OCI-LY7 (cell line): Measurements from ENCODE around the gene LHX6. TPM values are rescaled to one million over a fixed set of nuclear protein-coding genes. Genes with fewer than 3 reads are reported as not detected.

Source experiments
- BruUV-seq: library from RNA; stranded (reverse); fragments of 400-500 nt; replicated peaks from 2 replicates; lab custom pipeline; 2021; lab: Mats Ljungman, UMichigan
- CTCF ChIA-PET: fragments of 300-600 bp; sonication (Branson Sonifier 250); formaldehyde crosslinking; loops from one replicate; lab custom pipeline; 2022; ENCODE audit warnings: antibody characterized with exemption; ENCODE audit not compliant: unreplicated experiment; lab: Charles Lee
- POLR2A ChIA-PET: fragments of 300-600 bp; sonication (Branson Sonifier 250); formaldehyde crosslinking; loops from one replicate; lab custom pipeline; 2022; ENCODE audit warnings: antibody characterized with exemption; lab: Charles Lee
- DNase-seq: peaks from one replicate; pipeline ENCODE4 v3.0.0-alpha.2; 2015; ENCODE audit warnings: low spot score
- H2AFZ ChIP-seq: fragments of 200-600 bp; sonication (generic), shearing (Covaris generic); 2 replicates; pipeline ENCODE4 v1.6.1; 2014; ENCODE audit warnings: mild to moderate bottlenecking, antibody characterized with exemption, low read length, moderate library complexity
- H3K27ac ChIP-seq: fragments of 200-600 bp; sonication (generic); 2 replicates; pipeline ENCODE4 v1.5.1; 2014; ENCODE audit warnings: mixed run types, low read depth, mild to moderate bottlenecking, moderate library complexity, low read length, inconsistent platforms; ENCODE audit not compliant: poor library complexity, severe bottlenecking
- H3K36me3 ChIP-seq: fragments of 200-600 bp; sonication (generic); 2 replicates; pipeline ENCODE4 v1.6.1; 2014; ENCODE audit warnings: mild to moderate bottlenecking, antibody characterized with exemption, low read length, moderate library complexity, mixed read lengths; ENCODE audit not compliant: insufficient read depth
- H3K4me1 ChIP-seq: fragments of 200-600 bp; sonication (generic); 2 replicates; pipeline ENCODE4 v1.5.1; 2014; ENCODE audit warnings: mild to moderate bottlenecking, low read length; ENCODE audit not compliant: insufficient read depth, poor library complexity, severe bottlenecking
- H3K4me2 ChIP-seq: fragments of 200-600 bp; sonication (generic); 2 replicates; pipeline ENCODE4 v1.6.1; 2014; ENCODE audit warnings: mild to moderate bottlenecking, low read length
- H3K4me3 ChIP-seq: fragments of 200-600 bp; sonication (generic); 2 replicates; pipeline ENCODE4 v1.5.1; 2014; ENCODE audit warnings: mild to moderate bottlenecking, low read depth, low read length; ENCODE audit not compliant: poor library complexity, severe bottlenecking
- H3K79me2 ChIP-seq: fragments of 200-600 bp; sonication (generic); 2 replicates; pipeline ENCODE4 v1.6.1; 2016; ENCODE audit warnings: low read depth, mild to moderate bottlenecking, low read length, moderate library complexity, mixed read lengths; ENCODE audit not compliant: insufficient read depth
- H3K9me2 ChIP-seq: fragments of 200-600 bp; sonication (generic); 2 replicates; pipeline ENCODE4 v1.6.1; 2016; ENCODE audit warnings: mild to moderate bottlenecking, low read length, mixed read lengths; ENCODE audit not compliant: insufficient read depth
- H3K9me3 ChIP-seq: fragments of 200-600 bp; sonication (generic); 2 replicates; pipeline ENCODE4 v1.6.1; 2014; ENCODE audit warnings: mild to moderate bottlenecking, mixed run types, low read length, mixed read lengths
- H4K20me1 ChIP-seq: fragments of 200-600 bp; sonication (generic); 2 replicates; pipeline ENCODE4 v1.6.1; 2014; ENCODE audit warnings: mild to moderate bottlenecking, antibody characterized with exemption, low read length, moderate library complexity, mixed read lengths; ENCODE audit not compliant: insufficient read depth
- EZH2phosphoT487 ChIP-seq: fragments of 200-600 bp; sonication (generic); IDR thresholded peaks from 2 replicates; pipeline ENCODE4 v1.6.1; 2018; ENCODE audit warnings: low read depth, borderline replicate concordance, mild to moderate bottlenecking, mixed run types, antibody characterized with exemption, low read length, moderate library complexity, mixed read lengths
- intact Hi-C: fragments of 100-400 bp; cut with micrococcal nuclease; formaldehyde crosslinking; loops from one replicate; pipeline ENCODE4 v1.10.0; 2022; ENCODE audit not compliant: unreplicated experiment
- total RNA-seq, 2 experiments: library from RNA; depleted of rRNA in 1 of 2; stranded (reverse); fragments of >200 nt in 1 of 2; shearing (Covaris generic) in 1 of 2; gene quantifications; 2 replicates each; pipeline ENCODE4 v1.2.3, GENCODE V29; 2014 to 2022
- TF ChIP-seq, protein P1 (sequence below): fragments of 200-600 bp; sonication (generic); conservative IDR thresholded peaks from 2 replicates; pipeline ENCODE4 v1.5.1; 2014; ENCODE audit warnings: mild to moderate bottlenecking, antibody characterized with exemption, low read length, moderate library complexity, mixed read lengths

Gene LHX6
- total RNA-seq, 2 experiments from 2014 or later, result not detected

GRCh38 chr9:122193651-122194050 lies 35.1 kb downstream of the LHX6 start:
- TF ChIP-seq, protein P1, sequence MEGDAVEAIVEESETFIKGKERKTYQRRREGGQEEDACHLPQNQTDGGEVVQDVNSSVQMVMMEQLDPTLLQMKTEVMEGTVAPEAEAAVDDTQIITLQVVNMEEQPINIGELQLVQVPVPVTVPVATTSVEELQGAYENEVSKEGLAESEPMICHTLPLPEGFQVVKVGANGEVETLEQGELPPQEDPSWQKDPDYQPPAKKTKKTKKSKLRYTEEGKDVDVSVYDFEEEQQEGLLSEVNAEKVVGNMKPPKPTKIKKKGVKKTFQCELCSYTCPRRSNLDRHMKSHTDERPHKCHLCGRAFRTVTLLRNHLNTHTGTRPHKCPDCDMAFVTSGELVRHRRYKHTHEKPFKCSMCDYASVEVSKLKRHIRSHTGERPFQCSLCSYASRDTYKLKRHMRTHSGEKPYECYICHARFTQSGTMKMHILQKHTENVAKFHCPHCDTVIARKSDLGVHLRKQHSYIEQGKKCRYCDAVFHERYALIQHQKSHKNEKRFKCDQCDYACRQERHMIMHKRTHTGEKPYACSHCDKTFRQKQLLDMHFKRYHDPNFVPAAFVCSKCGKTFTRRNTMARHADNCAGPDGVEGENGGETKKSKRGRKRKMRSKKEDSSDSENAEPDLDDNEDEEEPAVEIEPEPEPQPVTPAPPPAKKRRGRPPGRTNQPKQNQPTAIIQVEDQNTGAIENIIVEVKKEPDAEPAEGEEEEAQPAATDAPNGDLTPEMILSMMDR, result no peak
- TF ChIP-seq EZH2phosphoT487, result no peak
- Histone ChIP-seq H3K9me2 (no peaks in the 10 kb centered on the region), H3K27ac (no peak overlapping the region), H3K4me3 (no peak overlapping the region), H3K36me3 (no peaks in the 10 kb centered on the region), H2AFZ (no peak overlapping the region), H4K20me1 (no peaks in the 10 kb centered on the region), H3K9me3 (no peaks in the 10 kb centered on the region), H3K4me1 (no peaks in the 10 kb centered on the region), H3K79me2 (no peaks in the 10 kb centered on the region), H3K4me2 (no peak overlapping the region)
- no TSS peak for BruUV-seq
- POLR2A ChIA-PET, result no interaction called here
- DNase-seq, result no peak
- intact Hi-C loops, result loop anchor here (1.0 kb wide), 1 partner anchor 10 kb away; no protein-coding TSS in a partner anchor
- CTCF ChIA-PET, result no interaction called here

GRCh38 chr9:122192914-122193525 lies 35.7 kb downstream of the LHX6 start:
- ChIA-PET CTCF (no interaction called here), POLR2A (no interaction called here)
- intact Hi-C loops, result no loop called here
- Histone ChIP-seq H3K4me1 (no peaks in the 10 kb centered on the region), H2AFZ (no peak overlapping the region), H3K4me3 (no peak overlapping the region), H4K20me1 (no peaks in the 10 kb centered on the region), H3K79me2 (no peaks in the 10 kb centered on the region), H3K27ac (no peak overlapping the region), H3K9me3 (no peaks in the 10 kb centered on the region), H3K4me2 (no peak overlapping the region), H3K36me3 (no peaks in the 10 kb centered on the region), H3K9me2 (no peaks in the 10 kb centered on the region)
- no peak for DNase-seq
- TF ChIP-seq EZH2phosphoT487, result no peak
- TF ChIP-seq, protein P1, result no peak
- BruUV-seq, result no TSS peak

DNA sequence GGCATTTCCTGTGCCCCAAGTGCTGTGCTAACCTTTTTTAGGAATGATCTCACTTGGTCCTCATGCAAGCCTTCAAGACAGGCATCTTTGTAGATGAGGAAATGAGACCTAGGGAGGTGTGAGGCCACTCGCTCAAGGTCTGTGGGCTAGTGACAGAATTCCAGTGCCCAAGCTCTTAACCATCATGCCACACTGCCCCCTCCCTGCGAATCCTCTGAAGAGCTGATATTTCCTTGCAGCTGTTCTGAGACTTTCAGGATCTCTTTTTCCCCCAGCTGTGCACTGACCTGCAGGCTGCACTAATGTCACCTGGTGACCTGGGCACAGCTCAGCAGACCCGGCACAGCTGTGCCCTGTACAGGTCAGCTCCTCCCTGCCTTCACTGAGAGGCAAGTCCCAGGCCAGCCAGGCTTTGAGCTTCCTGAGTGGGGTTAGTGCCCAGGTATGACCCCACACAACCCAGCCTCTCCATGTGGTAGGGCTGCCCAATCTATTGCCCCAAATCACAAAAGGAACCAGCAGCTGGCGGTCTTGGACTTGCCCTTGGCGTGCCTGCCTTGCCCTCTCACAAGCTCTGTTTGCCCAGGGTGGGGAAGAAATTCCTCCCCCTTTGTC lies 36.4 kb downstream of the LHX6 start:
- Histone ChIP-seq H3K9me2 (no peaks in the 10 kb centered on the region), H3K4me1 (no peaks in the 10 kb centered on the region), H3K79me2 (no peaks in the 10 kb centered on the region), H2AFZ (no peak overlapping the region), H3K27ac (no peak overlapping the region), H3K4me3 (no peak overlapping the region), H4K20me1 (no peaks in the 10 kb centered on the region), H3K9me3 (no peaks in the 10 kb centered on the region), H3K36me3 (no peaks in the 10 kb centered on the region), H3K4me2 (no peak overlapping the region)
- CTCF ChIA-PET, result no interaction called here
- no TSS peak for BruUV-seq
- POLR2A ChIA-PET, result no interaction called here
- intact Hi-C loops, result no loop called here
- TF ChIP-seq, protein P1, result no peak
- TF ChIP-seq EZH2phosphoT487, result no peak
- DNase-seq, result no peak
